GM19239 (cell line): ENCODE results near the gene EIF1.
A peak's percentile ranks its signal among the peaks of the same experiment; 100 is the strongest.

Experiments used
- DNase-seq: peaks from one replicate; pipeline ENCODE4 v3.0.0; 2011; ENCODE audit warnings: low spot score; ENCODE audit not compliant: insufficient read length
- FAIRE-seq: peaks from 2 replicates; lab custom pipeline; 2011; peaks lifted over from hg19 to GRCh38; lab: Jason Lieb, UNC

The EIF1 gene

DNA sequence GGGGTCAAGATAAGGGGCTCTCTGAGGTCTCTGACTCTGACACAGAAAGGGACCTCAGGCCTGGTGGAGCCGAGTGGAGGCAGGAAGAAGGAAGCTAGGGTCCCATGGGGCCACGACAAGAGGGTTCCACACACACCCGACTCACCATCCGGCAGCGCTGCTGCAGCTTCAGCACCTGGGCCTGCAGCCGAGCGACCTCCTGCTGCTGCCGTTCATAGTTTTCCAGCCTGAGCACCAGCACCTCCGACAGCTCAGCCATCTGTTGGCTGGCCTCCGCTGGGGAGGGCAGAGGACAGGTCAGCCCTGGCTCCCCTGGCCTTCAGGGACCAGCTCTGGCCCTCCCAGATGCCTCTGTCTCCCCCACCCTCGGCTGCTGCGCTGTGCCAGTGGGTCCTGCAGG, 39.4 kb downstream of the EIF1 start:
- DNase-seq: no peak
- FAIRE-seq: no peak

DNA sequence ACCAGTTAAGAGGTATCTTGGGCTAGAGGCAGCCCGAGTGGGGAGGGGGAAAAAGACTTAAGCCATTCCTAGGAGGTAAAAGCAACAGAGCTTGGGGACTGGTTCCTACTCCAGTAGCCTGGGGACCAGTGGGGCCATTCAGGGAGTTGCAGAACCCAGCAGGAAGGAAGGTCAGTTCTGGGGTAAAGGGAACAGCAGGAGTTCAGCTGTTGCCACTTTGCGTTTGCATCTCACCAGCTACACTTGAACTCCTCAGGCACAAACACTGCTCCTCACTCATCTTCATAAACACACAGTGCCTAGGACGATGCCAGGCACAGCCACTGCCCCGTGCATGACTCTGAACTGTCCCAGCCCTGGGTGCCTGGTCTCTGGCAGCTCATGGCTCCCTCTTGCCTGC, 41.8 kb downstream of the EIF1 start:
- no peak for FAIRE-seq
- DNase-seq: no peak

DNA sequence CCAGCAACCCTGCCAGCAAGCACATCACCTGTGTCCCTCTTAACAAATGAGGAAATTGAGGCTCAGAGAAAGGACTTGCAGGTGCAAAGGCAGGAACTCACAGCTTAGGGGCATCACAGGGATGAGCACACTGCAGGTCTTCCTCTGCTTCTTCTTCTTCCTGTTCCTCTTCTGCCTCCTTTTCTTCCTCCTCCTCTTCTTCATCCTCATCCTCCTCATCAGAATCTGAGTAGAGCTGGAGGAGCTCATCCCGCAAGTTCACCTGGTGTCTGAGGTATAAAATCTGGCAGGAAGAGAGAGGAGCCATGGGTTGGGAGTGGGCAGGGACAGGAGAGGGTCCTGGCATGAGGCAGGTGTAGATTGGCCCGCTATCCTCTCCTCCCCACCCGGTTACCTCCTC, 43.2 kb downstream of the EIF1 start:
- DNase-seq: no peak
- no peak for FAIRE-seq

DNA sequence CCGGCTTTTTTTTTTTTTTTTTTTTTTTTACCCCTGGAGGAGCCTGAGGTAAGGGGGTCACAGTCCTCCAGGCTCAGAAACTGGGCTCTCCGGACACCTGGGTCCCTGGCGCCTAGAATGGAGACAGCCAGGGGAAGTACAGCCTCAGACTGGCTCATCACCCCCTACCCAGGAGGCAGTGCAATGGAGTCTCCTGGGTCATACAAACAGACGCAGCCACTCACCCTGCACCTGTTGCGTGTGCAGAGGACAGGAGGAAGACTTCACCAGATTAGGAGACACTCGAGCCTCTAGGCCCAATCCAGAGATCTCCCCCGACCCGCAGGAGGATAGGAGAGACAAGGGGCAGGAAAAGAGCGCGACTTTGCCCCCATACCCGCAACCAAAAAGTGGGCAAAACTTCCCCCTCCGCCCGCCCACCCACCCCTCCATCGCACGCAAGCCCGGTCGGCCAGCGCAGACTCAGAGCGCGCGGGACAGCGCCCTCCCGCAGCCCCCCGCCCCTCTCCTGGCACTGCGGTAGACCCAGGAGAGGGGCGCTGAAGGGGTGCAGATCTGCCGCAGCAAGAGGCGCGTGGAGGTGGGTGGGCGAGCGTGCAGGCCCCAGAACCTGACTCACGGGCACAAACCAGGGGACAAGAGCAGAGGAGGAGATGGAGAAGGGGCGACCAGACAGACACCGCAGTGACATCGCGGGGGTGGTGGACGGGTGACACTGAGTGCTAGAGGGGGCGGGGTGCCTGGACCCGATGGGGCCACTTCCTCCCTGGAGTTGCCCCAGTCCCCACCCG, 44.9 kb downstream of the EIF1 start:
- FAIRE-seq (no peak), DNase-seq (no peak)

DNA sequence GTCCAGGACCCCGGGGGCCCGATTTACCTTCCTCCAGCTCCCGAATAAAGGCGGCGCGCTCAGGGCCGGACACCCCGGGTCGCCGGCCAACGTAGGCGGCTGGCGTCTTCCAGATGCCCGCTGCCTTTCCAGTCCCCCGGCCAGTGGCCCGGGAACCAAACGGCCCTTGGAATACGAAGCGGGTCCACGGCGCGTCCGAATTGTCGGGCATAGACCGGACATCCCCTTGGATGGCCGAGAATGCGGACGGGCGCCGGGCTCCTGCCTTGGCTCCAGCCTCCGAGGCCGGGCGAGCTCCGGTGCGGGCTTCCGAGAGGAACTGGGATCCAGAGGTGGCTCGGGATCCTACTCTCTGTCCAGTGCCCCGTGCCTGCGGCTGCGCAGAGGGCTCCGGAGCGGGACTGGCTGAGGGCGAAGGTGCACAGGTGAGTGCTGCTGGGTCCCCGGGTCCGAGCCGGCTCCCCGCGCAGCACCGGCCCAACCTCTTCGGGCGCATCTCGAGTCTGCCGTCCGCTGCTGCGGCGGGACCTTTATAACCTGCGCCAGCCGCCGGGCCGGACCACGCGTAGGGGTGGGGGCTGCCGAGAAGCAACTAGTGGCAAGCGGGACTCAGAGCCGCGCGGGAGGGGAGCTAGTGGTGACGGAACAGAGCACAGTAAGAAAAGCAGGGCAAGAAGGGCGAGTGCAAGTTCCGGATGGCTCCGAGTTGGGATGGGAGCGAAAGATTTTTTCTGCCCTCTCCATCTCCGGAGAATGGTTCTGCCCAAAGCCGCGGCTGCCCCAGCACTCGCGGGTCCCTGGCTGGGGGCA, 45.7 kb downstream of the EIF1 start, which contains the start of gene HAP1:
Gene HAP1, minus strand, starts transcription at position 505 of the 810 bp plus-strand sequence. Its CDS starts 9 bp downstream, at position 496.
- FAIRE-seq (no peak), DNase-seq (no peak)

DNA sequence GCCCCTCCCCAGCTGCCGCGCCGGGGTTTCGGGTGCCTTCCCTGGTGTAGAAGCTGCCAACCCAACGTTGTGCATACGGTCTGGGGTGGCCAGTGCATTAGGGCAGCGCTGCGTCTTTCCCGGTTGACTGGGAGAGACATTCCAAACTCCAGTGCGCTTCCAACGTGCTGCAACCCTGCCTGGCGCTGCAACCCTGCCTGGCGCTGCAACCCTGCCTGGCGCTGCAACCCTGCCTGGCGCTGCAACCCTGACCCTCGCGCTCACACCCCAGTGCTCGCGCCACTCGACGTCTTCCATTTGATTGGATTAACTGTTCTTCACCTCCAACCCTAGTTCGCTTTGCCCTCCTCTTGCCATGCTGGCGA, 46.2 kb downstream of the EIF1 start:
- FAIRE-seq (no peak), DNase-seq (no peak)

DNA sequence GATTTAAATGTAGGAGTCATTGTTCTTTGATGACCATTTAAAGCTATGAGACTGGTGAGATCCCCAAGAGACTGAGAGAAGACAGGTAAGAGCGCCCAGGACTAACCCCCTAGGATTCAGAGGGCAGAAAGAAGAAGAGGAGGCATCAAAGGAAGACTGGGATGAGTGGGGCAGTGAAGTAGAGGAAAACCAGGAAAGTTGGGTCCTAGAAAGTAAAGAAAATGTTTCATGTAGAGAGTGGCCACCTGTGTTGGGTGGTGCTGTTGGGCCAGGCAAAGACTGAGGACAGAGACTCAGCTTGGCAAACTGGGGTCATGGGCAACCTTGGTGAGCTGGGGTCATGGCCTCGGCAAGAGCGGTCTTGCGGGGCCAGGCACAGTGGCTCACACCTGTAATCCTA, 47.1 kb downstream of the EIF1 start:
- no peak for DNase-seq
- FAIRE-seq: no peak

DNA sequence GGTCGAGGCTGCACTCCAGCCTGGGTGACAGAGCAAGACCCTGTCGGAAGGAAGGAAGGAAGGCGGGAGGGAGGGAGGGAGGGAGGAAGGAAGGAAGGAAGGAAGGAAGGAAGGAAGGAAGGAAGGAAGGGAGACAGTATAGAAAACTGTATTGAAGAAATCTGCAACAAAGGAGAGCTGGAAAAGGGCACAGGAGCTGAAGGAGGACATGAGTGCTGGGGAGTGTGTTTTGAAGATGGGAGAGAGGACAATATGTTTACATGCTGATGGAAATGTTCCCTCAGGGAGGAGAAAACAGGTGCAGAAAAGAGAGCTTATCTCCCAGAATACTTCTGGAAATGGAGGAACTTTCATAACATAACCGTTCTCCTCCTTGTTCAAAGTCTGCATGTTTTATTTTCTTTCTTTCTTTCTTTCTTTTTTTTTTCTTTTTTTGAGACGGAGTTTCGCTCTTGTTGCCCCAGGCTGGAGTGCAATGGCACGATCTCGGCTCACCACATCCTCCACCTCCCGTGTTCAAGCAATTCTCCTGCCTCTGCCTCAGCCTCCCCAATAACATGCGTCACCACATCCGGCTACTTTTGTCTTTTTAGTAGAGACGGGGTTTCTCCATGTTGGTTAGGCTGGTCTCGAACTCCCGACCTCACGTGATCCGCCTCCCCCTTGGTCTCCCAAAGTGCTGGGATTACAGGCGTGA, 48.4 kb downstream of the EIF1 start:
- no peak for FAIRE-seq
- DNase-seq: no peak

DNA sequence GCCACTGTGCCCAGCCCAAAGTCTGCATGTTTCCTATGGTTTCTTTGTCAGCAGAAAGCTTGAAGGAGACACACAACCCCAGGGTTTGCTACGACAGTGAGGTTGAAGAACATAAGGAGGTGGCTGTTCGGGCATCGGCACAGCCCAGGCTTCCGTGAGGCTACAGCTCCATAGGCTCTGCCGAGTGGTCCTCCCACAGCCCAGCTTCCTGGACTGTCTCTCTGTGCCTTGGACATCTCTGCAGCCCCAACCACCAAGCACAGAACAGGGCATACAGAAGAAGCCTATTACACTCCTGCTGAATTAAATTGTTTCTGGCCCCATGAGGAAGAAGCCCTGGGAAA, 49.0 kb downstream of the EIF1 start:
- no peak for FAIRE-seq
- DNase-seq: no peak

DNA sequence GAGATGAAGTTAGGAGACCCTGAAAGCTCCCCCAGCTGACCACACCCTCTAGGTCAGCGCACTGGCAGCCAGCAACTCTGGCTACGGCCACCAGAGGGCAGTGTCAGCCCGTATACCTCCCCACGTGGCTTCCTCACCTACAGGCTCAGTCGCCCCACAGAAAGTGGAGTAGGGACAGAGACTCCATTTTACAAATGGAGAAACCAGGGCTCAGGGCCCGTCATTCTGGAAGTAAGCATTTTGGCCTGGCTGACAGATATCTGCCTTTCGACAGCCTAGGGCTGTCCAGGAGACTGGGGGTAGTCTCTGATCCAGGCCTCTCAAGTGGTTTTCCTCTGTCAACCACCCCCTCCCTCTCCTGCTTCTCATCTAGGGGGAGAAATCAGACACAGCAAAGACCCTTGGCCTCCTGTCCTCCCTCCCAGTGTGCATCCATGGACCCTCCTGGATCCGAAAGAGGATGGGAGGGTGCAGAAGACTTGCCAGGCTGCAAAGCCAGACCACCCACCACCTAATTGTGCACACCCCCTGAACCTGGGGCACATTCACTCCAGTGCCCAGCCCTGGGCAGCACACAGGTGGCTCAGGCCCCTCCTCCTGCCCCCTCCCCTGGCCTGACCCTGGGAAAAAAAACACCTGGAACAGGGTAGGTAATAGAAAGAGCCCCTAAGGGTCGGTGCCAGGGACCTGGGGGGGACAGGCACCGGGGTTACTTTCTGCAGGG, 49.6 kb downstream of the EIF1 start:
- peak; percentile 98 for DNase-seq
- peak; percentile 93 for FAIRE-seq

DNA sequence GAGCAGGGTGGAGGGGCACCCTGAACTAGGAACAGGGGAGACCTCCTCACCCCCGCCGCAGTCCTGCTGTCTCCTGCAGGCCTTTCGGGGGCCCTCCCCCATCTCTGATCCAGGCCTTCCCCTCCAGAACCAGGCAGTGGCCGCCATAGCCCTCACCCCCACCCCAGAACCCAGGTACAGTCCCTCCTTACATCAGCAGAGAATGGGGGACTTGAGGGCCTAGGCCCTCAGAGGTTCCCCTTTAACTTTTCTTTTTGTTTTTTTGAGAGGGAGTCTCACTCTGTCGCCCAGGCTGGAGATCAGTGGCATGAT, 50.1 kb downstream of the EIF1 start:
- DNase-seq: no peak
- FAIRE-seq: no peak

DNA sequence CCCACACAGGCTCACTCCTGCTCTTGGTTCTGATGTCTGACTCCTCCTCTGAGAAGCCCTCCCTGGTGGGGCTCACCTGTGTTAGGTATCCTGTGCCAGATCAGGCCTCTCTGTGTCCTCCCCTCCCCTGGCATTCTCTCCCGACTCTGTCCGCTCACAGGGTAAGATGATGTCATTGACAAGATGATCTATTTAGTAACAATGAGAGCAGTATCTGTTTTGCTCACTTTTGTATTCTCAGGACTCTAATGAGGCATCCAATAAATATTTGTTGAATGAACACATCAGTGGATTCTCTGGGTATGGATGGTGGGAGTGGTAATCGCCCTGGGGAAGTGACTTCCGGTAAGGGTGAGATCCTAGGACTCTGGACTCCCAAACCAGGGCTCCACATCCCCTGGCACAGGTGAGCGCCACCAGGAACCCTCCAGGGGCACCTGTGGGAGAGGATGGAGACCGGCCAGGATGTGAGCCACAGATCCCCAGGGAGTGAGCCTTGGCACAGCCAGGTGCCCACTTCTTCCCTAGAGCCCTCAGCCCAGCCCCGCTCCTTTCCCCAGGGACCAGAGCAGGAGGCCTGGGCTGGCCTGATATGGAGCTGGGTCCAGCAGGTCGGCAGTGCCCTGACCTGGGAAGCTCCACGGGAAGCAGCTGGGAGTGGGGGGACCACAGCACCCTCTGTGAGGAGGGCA, 51.1 kb downstream of the EIF1 start:
- no peak for FAIRE-seq

DNA sequence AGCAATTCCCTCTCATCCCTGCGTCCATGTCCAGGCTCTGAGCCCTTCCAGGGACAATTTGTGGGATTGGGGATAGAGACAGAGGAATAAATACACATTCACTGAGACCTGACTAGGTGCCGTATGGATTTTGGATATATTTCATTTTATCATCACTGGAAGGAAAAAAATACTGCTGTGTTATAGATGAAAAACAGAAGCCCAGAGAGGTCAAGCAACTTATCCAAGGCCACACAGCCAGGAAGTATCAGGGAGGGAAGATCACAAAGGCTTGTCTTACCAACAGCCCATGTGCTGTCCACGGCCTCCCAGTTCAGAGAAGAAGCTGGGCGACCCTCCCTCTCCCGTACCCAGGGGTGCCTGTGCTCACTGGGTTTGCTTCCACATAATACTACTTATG, 51.8 kb downstream of the EIF1 start:
- FAIRE-seq: no peak
- no peak for DNase-seq

More for the DNA sequence above, 51.1 kb downstream of the EIF1 start:
- DNase-seq: no peak

DNA sequence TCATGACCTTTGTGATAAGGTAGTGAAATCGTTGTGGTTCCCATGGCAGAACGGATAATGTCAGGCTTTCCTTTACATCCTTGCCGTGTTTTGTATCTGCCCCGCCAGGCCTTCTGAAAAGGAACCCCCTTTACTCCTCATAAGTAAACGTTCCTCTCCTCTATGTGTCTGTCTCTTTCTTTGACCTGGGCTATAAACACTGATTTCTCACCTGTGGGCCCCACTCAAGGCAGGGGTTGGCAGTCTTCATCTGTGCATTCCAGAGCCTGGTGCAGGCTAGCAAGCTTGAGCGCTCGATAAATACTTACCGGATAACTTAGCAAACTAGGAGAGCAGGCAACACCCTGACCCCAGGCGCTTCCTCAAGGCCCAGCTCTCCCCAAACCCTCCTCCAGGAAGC, 53.0 kb downstream of the EIF1 start:
- DNase-seq (no peak), FAIRE-seq (no peak)
